Uterus (tissue), 4 donors: ENCODE measurements around the gene NMD3. TPM values are rescaled to one million over a fixed set of nuclear protein-coding genes. Genes with fewer than 3 reads are reported as not detected.
"Not testable (repeated sequence)": the region's sequence is repeated elsewhere in the genome, so short reads cannot be mapped to it uniquely, and the experiment has no call there.

Experiments used
- DNase-seq, 2 donors: peaks; one replicate each; pipeline ENCODE4 v3.0.0-alpha.2; 2019 to 2020
- H3K27ac ChIP-seq, 2 donors: fragments of 200-600 bp; sonication (generic); 1 replicate in 1 of 2; 2 replicates in 1 of 2; pipeline ENCODE4 v1.5.1; 2016 to 2018
- H3K27me3 ChIP-seq, 2 donors: fragments of 200-600 bp; sonication (generic); one replicate each; pipeline ENCODE4 v1.5.1; 2018 to 2019; ENCODE audit warnings: control low read depth in 1 of 2
- H3K36me3 ChIP-seq, 2 donors: fragments of 200-600 bp; sonication (generic); one replicate each; pipeline ENCODE4 v1.5.1; 2019; ENCODE audit warnings: control low read depth in 1 of 2
- H3K4me1 ChIP-seq, 2 donors: fragments of 200-600 bp; sonication (generic); one replicate each; pipeline ENCODE4 v1.5.1; 2018 to 2019; ENCODE audit warnings: control low read depth in 1 of 2
- H3K4me3 ChIP-seq, 2 donors: fragments of 200-600 bp; sonication (generic); 1 replicate in 1 of 2; 2 replicates in 1 of 2; pipeline ENCODE4 v1.5.1; 2018 to 2019; ENCODE audit warnings: mild to moderate bottlenecking in 1 of 2
- H3K9me3 ChIP-seq, 2 donors: fragments of 200-600 bp; sonication (generic); one replicate each; pipeline ENCODE4 v1.5.1; 2019; ENCODE audit warnings: control low read depth in 1 of 2
- CTCF ChIP-seq, 4 experiments: fragments of 200-600 bp in 2 of 4; fragments of 450-650 bp in 2 of 4; sonication (generic) in 2 of 4; IDR thresholded peaks; one replicate each; pipeline ENCODE4 v1.5.1; 2016 to 2019; ENCODE audit warnings: antibody characterized with exemption in 4 of 4, mild to moderate bottlenecking in 2 of 4, moderate library complexity in 1 of 4
- POLR2A ChIP-seq, 2 donors: fragments of 450-650 bp; IDR thresholded peaks; one replicate each; pipeline ENCODE4 v1.6.1; 2016; ENCODE audit warnings: antibody characterized with exemption in 2 of 2, mild to moderate bottlenecking in 1 of 2, moderate library complexity in 1 of 2
- intact Hi-C: fragments of 100-400 bp; cut with DNase I; formaldehyde crosslinking; loops from one replicate; pipeline ENCODE4 v1.15.1; 2023; ENCODE audit warnings: low total_unique reads
- total RNA-seq, 4 donors: library from RNA; depleted of rRNA in 3 of 4; stranded (reverse); fragments of >200 nt in 3 of 4; gene quantifications; one replicate each; pipeline versions ENCODE4 v1.1.0 to v1.2.4, GENCODE V29; 2014 to 2023
- donor health status: DM: yes; HTN: yes; CAD: no.

Gene NMD3
- total RNA-seq, 4 donors from 2014 or later = 13.8 to 141 (median 62.4) TPM

- no peaks in the 10 kb centered on the region for H3K27me3 ChIP-seq
- DNase-seq = no peak
- TF ChIP-seq CTCF (IDR thresholded peaks at IDR 0.05) = peak in 3 of 4 experiments; percentile 44 to 59 (median 45)
- TF ChIP-seq POLR2A (IDR thresholded peaks at IDR 0.05) = no peak
- H3K9me3 ChIP-seq = peaks cover 0 to 6% of the 10 kb centered on the region in 2 donors
- no peak overlapping the region for H3K27ac ChIP-seq
- intact Hi-C loops = no loop called here
- no peaks in the 10 kb centered on the region for H3K36me3 ChIP-seq
- H3K4me1 ChIP-seq = no peaks in the 10 kb centered on the region
- H3K4me3 ChIP-seq = no peak overlapping the region
These were observed 52.6 kb downstream of the NMD3 start for GRCh38 chr3:161273589-161274218.

- no peaks in the 10 kb centered on the region for H3K27me3 ChIP-seq
- no peak for TF ChIP-seq POLR2A (IDR thresholded peaks at IDR 0.05)
- peak in 2 of 4 experiments; percentile 8 to 11 for TF ChIP-seq CTCF (IDR thresholded peaks at IDR 0.05)
- H3K4me1 ChIP-seq = no peaks in the 10 kb centered on the region
- intact Hi-C loops = no loop called here
- no peak overlapping the region for H3K4me3 ChIP-seq
- no peak for DNase-seq
- H3K9me3 ChIP-seq = peaks cover 0 to 6% of the 10 kb centered on the region in 2 donors
- no peaks in the 10 kb centered on the region for H3K36me3 ChIP-seq
- H3K27ac ChIP-seq = no peak overlapping the region
These were observed 53.7 kb downstream of the NMD3 start for GRCh38 chr3:161274691-161275298.

- Histone ChIP-seq H3K27me3 (no peaks in the 10 kb centered on the region), H3K27ac (no peak overlapping the region), H3K4me3 (no peak overlapping the region), H3K9me3 (peaks cover 0 to 11% of the 10 kb centered on the region in 2 donors), H3K36me3 (no peaks in the 10 kb centered on the region), H3K4me1 (no peaks in the 10 kb centered on the region)
- DNase-seq = no peak
- TF ChIP-seq CTCF (IDR thresholded peaks at IDR 0.05) (no peak), POLR2A (IDR thresholded peaks at IDR 0.05) (no peak)
- intact Hi-C loops = no loop called here
These were observed 54.8 kb downstream of the NMD3 start for GRCh38 chr3:161275919-161276318.

- H3K27ac ChIP-seq, H3K4me3 ChIP-seq, DNase-seq, intact Hi-C loops, H3K4me1 ChIP-seq, H3K27me3 ChIP-seq, H3K36me3 ChIP-seq: not testable (repeated sequence)
- peaks cover 0 to 12% of the 10 kb centered on the region in 2 donors for H3K9me3 ChIP-seq
These were observed 61.3 kb downstream of the NMD3 start for GRCh38 chr3:161282387-161282786.

GRCh38 chr3:161284989-161285388 lies 63.9 kb downstream of the NMD3 start:
- Histone ChIP-seq H3K36me3 (no peaks in the 10 kb centered on the region), H3K4me1 (no peaks in the 10 kb centered on the region), H3K9me3 (peaks cover 0 to 6% of the 10 kb centered on the region in 2 donors), H3K27me3 (no peaks in the 10 kb centered on the region), H3K27ac (no peak overlapping the region), H3K4me3 (no peak overlapping the region)
- intact Hi-C loops = no loop called here
- TF ChIP-seq CTCF (IDR thresholded peaks at IDR 0.05) (no peak), POLR2A (IDR thresholded peaks at IDR 0.05) (no peak)
- DNase-seq = no peak
